Neural progenitor cell (in vitro differentiated cells): ENCODE data around the gene CLIP4. TPM values are rescaled to one million over a fixed set of nuclear protein-coding genes. Genes with fewer than 3 reads are reported as not detected.

Experiments
- DNase-seq: peaks from one replicate; pipeline ENCODE4 v3.0.0-alpha.2; 2016; ENCODE audit warnings: low spot score
- H2AFZ ChIP-seq: fragments of 200-600 bp; sonication (generic); replicated peaks from 2 replicates; pipeline ENCODE4 v1.6.1; 2016; ENCODE audit warnings: antibody characterized with exemption
- H3F3A ChIP-seq: fragments of 200-600 bp; sonication (generic); 2 replicates; pipeline ENCODE4 v1.6.1; 2016; ENCODE audit warnings: antibody characterized with exemption, low read depth
- H3K27ac ChIP-seq: fragments of 200-600 bp; sonication (generic); 2 replicates; pipeline ENCODE4 v1.5.1; 2016; ENCODE audit warnings: mild to moderate bottlenecking
- H3K27me3 ChIP-seq: fragments of 200-600 bp; sonication (generic); 2 replicates; pipeline ENCODE4 v1.6.1; 2016; ENCODE audit warnings: mild to moderate bottlenecking, moderate library complexity
- H3K36me3 ChIP-seq: fragments of 200-600 bp; sonication (generic); 2 replicates; pipeline ENCODE4 v1.5.1; 2016
- H3K4me1 ChIP-seq: fragments of 200-600 bp; sonication (generic); 2 replicates; pipeline ENCODE4 v1.6.1; 2016; ENCODE audit warnings: mixed run types
- H3K4me2 ChIP-seq: fragments of 200-600 bp; sonication (generic); 2 replicates; pipeline ENCODE4 v1.6.1; 2016
- H3K4me3 ChIP-seq: fragments of 200-600 bp; sonication (generic); 2 replicates; pipeline ENCODE4 v1.5.1; 2016
- H3K79me2 ChIP-seq: fragments of 200-600 bp; sonication (generic); 2 replicates; pipeline ENCODE4 v1.6.1; 2016; ENCODE audit warnings: low read depth
- H3K9ac ChIP-seq: fragments of 200-600 bp; sonication (generic); 2 replicates; pipeline ENCODE4 v1.6.1; 2016
- H3K9me3 ChIP-seq: fragments of 200-600 bp; sonication (generic); 2 replicates; pipeline ENCODE4 v1.5.1; 2016; ENCODE audit warnings: low read depth
- H4K20me1 ChIP-seq: fragments of 200-600 bp; sonication (generic); 2 replicates; pipeline ENCODE4 v1.6.1; 2016; ENCODE audit warnings: low read depth
- H3K27ac Mint-ChIP-seq: 3 replicates; pipeline ENCODE4 v1.8.0; 2021; ENCODE audit warnings: mixed read lengths
- H3K27me3 Mint-ChIP-seq: 2 replicates; pipeline ENCODE4 v1.8.0; 2022; ENCODE audit warnings: low read depth, mild to moderate bottlenecking, inconsistent platforms, moderate library complexity, mixed read lengths; ENCODE audit not compliant: insufficient read depth
- H3K36me3 Mint-ChIP-seq: 3 replicates; pipeline ENCODE4 v1.8.0; 2021; ENCODE audit warnings: mixed read lengths
- H3K4me1 Mint-ChIP-seq: 3 replicates; pipeline ENCODE4 v1.8.0; 2021; ENCODE audit warnings: mixed read lengths
- H3K4me3 Mint-ChIP-seq: 3 replicates; pipeline ENCODE4 v1.8.0; 2021; ENCODE audit warnings: mild to moderate bottlenecking, moderate library complexity, mixed read lengths
- H3K9me3 Mint-ChIP-seq: 3 replicates; pipeline ENCODE4 v1.8.0; 2020; ENCODE audit warnings: mixed read lengths
- CTCF ChIP-seq: fragments of 200-600 bp; sonication (generic); IDR thresholded peaks from 2 replicates; pipeline ENCODE4 v1.5.1; 2017; ENCODE audit warnings: antibody characterized with exemption, mild to moderate bottlenecking
- EZH2 ChIP-seq: fragments of 200-600 bp; sonication (generic); IDR thresholded peaks from 2 replicates; pipeline ENCODE4 v1.6.1; 2017; ENCODE audit warnings: antibody characterized with exemption, mild to moderate bottlenecking, moderate library complexity
- EZH2phosphoT487 ChIP-seq: fragments of 200-600 bp; sonication (generic); IDR thresholded peaks from 2 replicates; pipeline ENCODE4 v1.6.1; 2017; ENCODE audit warnings: antibody characterized with exemption
- total RNA-seq: library from RNA; depleted of rRNA; stranded (reverse); fragments of >200 nt; gene quantifications from 2 replicates; pipeline ENCODE4 v1.2.3, GENCODE V29; 2015; ENCODE audit warnings: low replicate concordance

The CLIP4 gene
- total RNA-seq, 1 donor from 2014 or later = 2.1 TPM

- no peaks in the 10 kb centered on the region for H3K9me3 ChIP-seq
- no peaks in the 10 kb centered on the region for H3K9me3 Mint-ChIP-seq
Measured at GRCh38 chr2:29224693-29225551, 109.7 kb downstream of the CLIP4 start.

GRCh38 chr2:29225814-29226213 is 110.6 kb downstream of the CLIP4 start:
- H4K20me1 ChIP-seq = no peaks in the 10 kb centered on the region
- no peaks in the 10 kb centered on the region for H3F3A ChIP-seq
- H3K4me1 Mint-ChIP-seq = peaks cover 15% of the 10 kb centered on the region
- H3K27ac Mint-ChIP-seq = no peak overlapping the region
- no peaks in the 10 kb centered on the region for H3K9me3 Mint-ChIP-seq
- H3K4me1 ChIP-seq = no peaks in the 10 kb centered on the region
- H3K36me3 ChIP-seq = no peaks in the 10 kb centered on the region
- no peak overlapping the region for H3K4me3 ChIP-seq
- no peaks in the 10 kb centered on the region for H3K36me3 Mint-ChIP-seq
- H3K4me2 ChIP-seq = no peak overlapping the region
- H3K9me3 ChIP-seq = no peaks in the 10 kb centered on the region
- no peak overlapping the region for H3K27ac ChIP-seq
- H3K4me3 Mint-ChIP-seq = peak overlapping the region; percentile 38
- no peaks in the 10 kb centered on the region for H3K27me3 ChIP-seq
- no peak for DNase-seq
- TF ChIP-seq EZH2phosphoT487 (no peak), EZH2 (no peak), CTCF (peak; percentile 36)
- H3K79me2 ChIP-seq = no peaks in the 10 kb centered on the region
- no peak overlapping the region for H2AFZ ChIP-seq
- H3K27me3 Mint-ChIP-seq = peaks cover 5% of the 10 kb centered on the region
- no peak overlapping the region for H3K9ac ChIP-seq

More at GRCh38 chr2:29224693-29225551, 109.7 kb downstream of the CLIP4 start:
- Histone ChIP-seq H3K4me3 (no peak overlapping the region), H3K27ac (no peak overlapping the region), H3K4me1 (no peaks in the 10 kb centered on the region), H3K27me3 (no peaks in the 10 kb centered on the region), H3K9ac (no peak overlapping the region), H4K20me1 (no peaks in the 10 kb centered on the region), H3F3A (no peaks in the 10 kb centered on the region), H3K4me2 (no peak overlapping the region), H3K36me3 (no peaks in the 10 kb centered on the region), H3K79me2 (no peaks in the 10 kb centered on the region), H2AFZ (no peak overlapping the region)
- Mint-ChIP-seq H3K27ac (peak overlapping the region; percentile 22), H3K36me3 (no peaks in the 10 kb centered on the region), H3K4me3 (no peak overlapping the region), H3K27me3 (peaks cover 5% of the 10 kb centered on the region), H3K4me1 (peaks cover 15% of the 10 kb centered on the region)
- no peak for DNase-seq
- TF ChIP-seq EZH2phosphoT487 = no peak
- no peak for TF ChIP-seq EZH2
- TF ChIP-seq CTCF = no peak

- Mint-ChIP-seq H3K4me3 (no peak overlapping the region), H3K27ac (no peak overlapping the region), H3K9me3 (no peaks in the 10 kb centered on the region), H3K36me3 (no peaks in the 10 kb centered on the region), H3K4me1 (peaks cover 15% of the 10 kb centered on the region), H3K27me3 (peaks cover 5% of the 10 kb centered on the region)
- Histone ChIP-seq H3F3A (no peaks in the 10 kb centered on the region), H3K4me3 (no peak overlapping the region), H3K9ac (no peak overlapping the region), H4K20me1 (no peaks in the 10 kb centered on the region), H2AFZ (no peak overlapping the region), H3K27me3 (no peaks in the 10 kb centered on the region), H3K79me2 (no peaks in the 10 kb centered on the region), H3K4me2 (no peak overlapping the region), H3K9me3 (no peaks in the 10 kb centered on the region), H3K4me1 (no peaks in the 10 kb centered on the region), H3K36me3 (no peaks in the 10 kb centered on the region), H3K27ac (no peak overlapping the region)
- TF ChIP-seq CTCF = no peak
- TF ChIP-seq EZH2phosphoT487 = no peak
- TF ChIP-seq EZH2 = no peak
- DNase-seq = no peak
Measured at GRCh38 chr2:29226375-29226774, 111.2 kb downstream of the CLIP4 start.
